Measurements from ENCODE around the gene PIK3AP1. TPM values are rescaled to one million over a fixed set of nuclear protein-coding genes. Genes with fewer than 3 reads are reported as not detected.

The PIK3AP1 gene
- total and polyA plus RNA-seq, 4 donors, result 27.3 to 137 (median 50.9) TPM

GRCh38 chr10:96596422-96597407, 123.6 kb downstream of the PIK3AP1 start:
- Histone ChIP-seq H3K36me3 (ENCODE audit: control insufficient read depth in 4 of 4, insufficient read depth in 3 of 4, low read depth in 1 of 4, low read length in 3 of 4) (peaks cover 12 to 66% (median 56%) of the 10 kb centered on the region in 4 donors), H3K27me3 (ENCODE audit: control insufficient read depth in 4 of 4, insufficient read depth in 4 of 4, low read length in 3 of 4) (no peaks in the 10 kb centered on the region), H3K27ac (ENCODE audit: low read depth in 1 of 2, low read length in 2 of 2) (no peak overlapping the region), H3K9ac (ENCODE audit: low read depth in 1 of 2, low read length in 2 of 2) (no peak overlapping the region), H3K4me3 (ENCODE audit: low read depth in 1 of 3, low read length in 3 of 3) (no peak overlapping the region), H3K4me1 (ENCODE audit: control insufficient read depth in 4 of 4, insufficient read depth in 4 of 4, low read length in 3 of 4) (no peaks in the 10 kb centered on the region), H3K9me3 (ENCODE audit: control insufficient read depth in 4 of 4, low read length in 3 of 4) (no peaks in the 10 kb centered on the region)
- TF ChIP-seq, protein P1, sequence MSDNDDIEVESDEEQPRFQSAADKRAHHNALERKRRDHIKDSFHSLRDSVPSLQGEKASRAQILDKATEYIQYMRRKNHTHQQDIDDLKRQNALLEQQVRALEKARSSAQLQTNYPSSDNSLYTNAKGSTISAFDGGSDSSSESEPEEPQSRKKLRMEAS (IDR thresholded peaks at IDR 0.05), result no peak
- no peak for TF ChIP-seq TAF1 (conservative IDR thresholded peaks at IDR 0.05)
- TF ChIP-seq EGR1 (IDR thresholded peaks at IDR 0.05; ENCODE audit: low read depth in 2 of 2), result no peak
- no peak for TF ChIP-seq REST (IDR thresholded peaks at IDR 0.05)
- no peak for TF ChIP-seq RAD21 (IDR thresholded peaks at IDR 0.05)
- TF ChIP-seq GABPA (IDR thresholded peaks at IDR 0.05 in 1 of 2, conservative IDR thresholded peaks at IDR 0.05 in 1 of 2), result no peak
- TF ChIP-seq FOXA1 (IDR thresholded peaks at IDR 0.05), result no peak
- TF ChIP-seq YY1 (IDR thresholded peaks at IDR 0.05), result no peak
- no peak for TF ChIP-seq JUND (IDR thresholded peaks at IDR 0.05)
- WGBS, result 33% methylated on average over 1 of the region's 1 CpG
- DNase-seq (ENCODE audit: low spot score), result no peak

GRCh38 chr10:96595741-96596140, 124.6 kb downstream of the PIK3AP1 start:
- WGBS, result over 99% methylated on average over 4 of the region's 4 CpGs
- H3K27ac ChIP-seq (ENCODE audit: low read depth in 1 of 2, low read length in 2 of 2), result no peak overlapping the region

More at GRCh38 chr10:96595741-96596140, 124.6 kb downstream of the PIK3AP1 start:
- no peak for TF ChIP-seq YY1 (IDR thresholded peaks at IDR 0.05)
- TF ChIP-seq GABPA (IDR thresholded peaks at IDR 0.05 in 1 of 2, conservative IDR thresholded peaks at IDR 0.05 in 1 of 2), result no peak
- TF ChIP-seq CTCF (IDR thresholded peaks at IDR 0.05; ENCODE audit: low read depth, low read length, missing input control), result no peak
- TF ChIP-seq, protein P2, sequence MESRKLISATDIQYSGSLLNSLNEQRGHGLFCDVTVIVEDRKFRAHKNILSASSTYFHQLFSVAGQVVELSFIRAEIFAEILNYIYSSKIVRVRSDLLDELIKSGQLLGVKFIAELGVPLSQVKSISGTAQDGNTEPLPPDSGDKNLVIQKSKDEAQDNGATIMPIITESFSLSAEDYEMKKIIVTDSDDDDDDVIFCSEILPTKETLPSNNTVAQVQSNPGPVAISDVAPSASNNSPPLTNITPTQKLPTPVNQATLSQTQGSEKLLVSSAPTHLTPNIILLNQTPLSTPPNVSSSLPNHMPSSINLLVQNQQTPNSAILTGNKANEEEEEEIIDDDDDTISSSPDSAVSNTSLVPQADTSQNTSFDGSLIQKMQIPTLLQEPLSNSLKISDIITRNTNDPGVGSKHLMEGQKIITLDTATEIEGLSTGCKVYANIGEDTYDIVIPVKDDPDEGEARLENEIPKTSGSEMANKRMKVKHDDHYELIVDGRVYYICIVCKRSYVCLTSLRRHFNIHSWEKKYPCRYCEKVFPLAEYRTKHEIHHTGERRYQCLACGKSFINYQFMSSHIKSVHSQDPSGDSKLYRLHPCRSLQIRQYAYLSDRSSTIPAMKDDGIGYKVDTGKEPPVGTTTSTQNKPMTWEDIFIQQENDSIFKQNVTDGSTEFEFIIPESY (IDR thresholded peaks at IDR 0.05), result no peak
- TF ChIP-seq, protein P3, sequence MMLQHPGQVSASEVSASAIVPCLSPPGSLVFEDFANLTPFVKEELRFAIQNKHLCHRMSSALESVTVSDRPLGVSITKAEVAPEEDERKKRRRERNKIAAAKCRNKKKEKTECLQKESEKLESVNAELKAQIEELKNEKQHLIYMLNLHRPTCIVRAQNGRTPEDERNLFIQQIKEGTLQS (IDR thresholded peaks at IDR 0.05), result no peak
- no peak for TF ChIP-seq RXRA (IDR thresholded peaks at IDR 0.05)
- no peak for TF ChIP-seq HNF4A (conservative IDR thresholded peaks at IDR 0.05)
- TF ChIP-seq REST (IDR thresholded peaks at IDR 0.05), result no peak
- TF ChIP-seq, protein P1 (IDR thresholded peaks at IDR 0.05), result no peak
- TF ChIP-seq JUND (IDR thresholded peaks at IDR 0.05), result no peak
- no peak for TF ChIP-seq EGR1 (IDR thresholded peaks at IDR 0.05; ENCODE audit: low read depth in 2 of 2)
- TF ChIP-seq TAF1 (conservative IDR thresholded peaks at IDR 0.05), result no peak
- TF ChIP-seq HNF4G (IDR thresholded peaks at IDR 0.05), result no peak
- TF ChIP-seq FOXA1 (IDR thresholded peaks at IDR 0.05), result no peak
- no peak for TF ChIP-seq SP1 (IDR thresholded peaks at IDR 0.05)
- TF ChIP-seq RAD21 (IDR thresholded peaks at IDR 0.05), result no peak
- Histone ChIP-seq H3K9me3 (ENCODE audit: control insufficient read depth in 4 of 4, low read length in 3 of 4) (no peaks in the 10 kb centered on the region), H3K36me3 (ENCODE audit: control insufficient read depth in 4 of 4, insufficient read depth in 3 of 4, low read depth in 1 of 4, low read length in 3 of 4) (peaks cover 12 to 59% (median 53%) of the 10 kb centered on the region in 4 donors), H3K4me1 (ENCODE audit: control insufficient read depth in 4 of 4, insufficient read depth in 4 of 4, low read length in 3 of 4) (no peaks in the 10 kb centered on the region), H3K27me3 (ENCODE audit: control insufficient read depth in 4 of 4, insufficient read depth in 4 of 4, low read length in 3 of 4) (no peaks in the 10 kb centered on the region), H3K4me3 (ENCODE audit: low read depth in 1 of 3, low read length in 3 of 3) (no peak overlapping the region), H3K9ac (ENCODE audit: low read depth in 1 of 2, low read length in 2 of 2) (no peak overlapping the region)
- DNase-seq (ENCODE audit: low spot score), result no peak
